ENCODE data around the gene CTNNA2.

CTNNA2 gene

GRCh38 chr2:80354858-80355257 is 842.0 kb downstream of the CTNNA2 start:
- DNase-seq: no peak

GRCh38 chr2:80361904-80362303 is 849.1 kb downstream of the CTNNA2 start:
- no peak for DNase-seq

- DNase-seq: no peak
Measured at GRCh38 chr2:80363330-80363729, 850.5 kb downstream of the CTNNA2 start.

GRCh38 chr2:80363791-80364349 is 851.0 kb downstream of the CTNNA2 start:
- DNase-seq: no peak

GRCh38 chr2:80364524-80365212 is 851.8 kb downstream of the CTNNA2 start:
- no peak for DNase-seq

- no peak for DNase-seq
Measured at GRCh38 chr2:80365762-80366161, 852.9 kb downstream of the CTNNA2 start.

GRCh38 chr2:80370375-80371009 is 857.6 kb downstream of the CTNNA2 start:
- no peak for DNase-seq

- no peak for DNase-seq
Measured at GRCh38 chr2:80374105-80374504, 861.3 kb downstream of the CTNNA2 start.

- DNase-seq: no peak
Measured at GRCh38 chr2:80377071-80377470, 864.2 kb downstream of the CTNNA2 start.

- DNase-seq: no peak
Measured at GRCh38 chr2:80380736-80381135, 867.9 kb downstream of the CTNNA2 start.

- DNase-seq: no peak
Measured at GRCh38 chr2:80381666-80382065, 868.8 kb downstream of the CTNNA2 start.

- no peak for DNase-seq
Measured at GRCh38 chr2:80392441-80392840, 879.6 kb downstream of the CTNNA2 start.

GRCh38 chr2:80393991-80394390 is 881.1 kb downstream of the CTNNA2 start:
- no peak for DNase-seq

- DNase-seq: no peak
Measured at GRCh38 chr2:80395251-80395650, 882.4 kb downstream of the CTNNA2 start.

- no peak for DNase-seq
Measured at GRCh38 chr2:80396276-80396675, 883.4 kb downstream of the CTNNA2 start.

GRCh38 chr2:80403081-80403480 is 890.2 kb downstream of the CTNNA2 start:
- DNase-seq: no peak

GRCh38 chr2:80407377-80407776 is 894.5 kb downstream of the CTNNA2 start:
- no peak for DNase-seq

GRCh38 chr2:80410346-80410745 is 897.5 kb downstream of the CTNNA2 start:
- DNase-seq: no peak

- DNase-seq: no peak
Measured at GRCh38 chr2:80413136-80413535, 900.3 kb downstream of the CTNNA2 start.

- DNase-seq: no peak
Measured at GRCh38 chr2:80417737-80418136, 904.9 kb downstream of the CTNNA2 start.

- DNase-seq: no peak
Measured at GRCh38 chr2:80420530-80421208, 907.8 kb downstream of the CTNNA2 start.

GRCh38 chr2:80429251-80429650 is 916.4 kb downstream of the CTNNA2 start:
- DNase-seq: no peak

GRCh38 chr2:80437959-80438358 is 925.1 kb downstream of the CTNNA2 start:
- DNase-seq: no peak

GRCh38 chr2:80438686-80439085 is 925.8 kb downstream of the CTNNA2 start:
- DNase-seq: no peak

Measured in GOT3 (cell line).